Germinal center (tissue), 1 donor: ENCODE measurements around the gene HCRT.
"Not testable (repeated sequence)": the region's sequence is repeated elsewhere in the genome, so short reads cannot be mapped to it uniquely, and the experiment has no call there.

Source experiments
- DNase-seq: peaks from one replicate; pipeline ENCODE4 v3.0.0; 2012; ENCODE audit warnings: mixed read lengths, low spot score

Gene HCRT, protein sequence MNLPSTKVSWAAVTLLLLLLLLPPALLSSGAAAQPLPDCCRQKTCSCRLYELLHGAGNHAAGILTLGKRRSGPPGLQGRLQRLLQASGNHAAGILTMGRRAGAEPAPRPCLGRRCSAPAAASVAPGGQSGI

DNA sequence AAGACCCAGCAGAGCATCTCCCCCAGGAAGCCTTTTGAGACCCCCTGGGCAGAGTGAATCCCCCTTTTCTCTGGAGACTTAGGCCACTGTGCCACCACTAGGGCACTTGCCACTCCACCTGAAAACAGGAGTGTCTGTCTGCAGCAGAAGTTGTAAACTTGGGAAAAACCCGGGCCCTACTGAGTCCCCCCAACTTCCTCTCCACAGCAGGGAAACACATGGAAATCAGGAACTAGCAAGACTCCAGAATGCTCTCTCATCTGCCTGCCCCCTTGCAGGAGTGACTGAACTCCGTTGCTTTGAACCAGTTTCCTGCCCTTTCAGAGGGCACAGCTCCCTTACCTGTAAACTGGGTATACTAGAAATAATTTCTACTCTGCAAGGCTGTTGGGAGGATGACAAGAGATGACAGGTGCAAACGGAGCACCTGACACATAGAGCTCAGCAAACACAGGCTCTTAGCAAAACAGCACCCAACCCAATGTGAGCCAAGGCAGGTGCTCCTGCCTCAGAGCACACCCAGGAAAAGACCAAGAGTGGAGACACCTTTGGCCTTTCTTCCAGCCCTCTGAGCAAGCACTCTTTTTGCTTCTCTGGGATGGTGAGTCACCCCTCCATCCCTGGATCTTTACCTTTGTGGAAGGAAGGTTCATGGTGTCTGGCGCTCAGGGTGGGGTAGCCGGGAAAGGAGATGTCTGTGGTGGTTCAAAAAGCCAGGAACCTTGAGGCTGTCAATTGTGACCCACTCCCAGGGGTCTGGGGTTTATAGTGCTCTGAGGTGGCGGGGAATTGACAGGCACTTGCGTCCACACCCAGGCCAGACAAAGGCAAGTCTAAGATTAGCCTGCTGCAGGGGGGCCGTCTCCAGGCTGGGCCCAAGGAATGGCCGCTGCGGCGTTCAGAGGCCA lies at the start of gene HCRT:
TSS of gene HCRT (minus strand) at position 740 of the 908 bp plus-strand sequence. CDS start at position 653, 87 bp downstream.
- DNase-seq: no peak

DNA sequence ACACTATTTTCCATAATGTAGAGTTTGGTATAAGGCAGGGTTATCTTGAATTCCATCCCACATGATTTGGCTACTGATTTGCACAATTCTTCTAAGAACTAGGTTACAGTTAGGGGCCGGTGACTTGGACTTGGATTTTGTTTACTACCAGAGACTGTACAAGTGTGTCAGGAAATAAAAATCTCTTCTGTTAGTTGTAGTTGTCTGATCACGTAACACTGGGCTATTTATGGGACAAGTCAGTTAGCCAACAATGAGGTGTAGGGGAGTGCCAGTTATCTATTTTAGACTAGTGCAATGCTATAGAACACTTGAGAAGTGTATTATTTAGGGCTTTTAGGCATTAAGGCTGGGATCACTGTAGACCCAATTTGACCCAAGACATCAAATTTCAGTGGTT lies 48.7 kb upstream of the HCRT start:
- no peak for DNase-seq

DNA sequence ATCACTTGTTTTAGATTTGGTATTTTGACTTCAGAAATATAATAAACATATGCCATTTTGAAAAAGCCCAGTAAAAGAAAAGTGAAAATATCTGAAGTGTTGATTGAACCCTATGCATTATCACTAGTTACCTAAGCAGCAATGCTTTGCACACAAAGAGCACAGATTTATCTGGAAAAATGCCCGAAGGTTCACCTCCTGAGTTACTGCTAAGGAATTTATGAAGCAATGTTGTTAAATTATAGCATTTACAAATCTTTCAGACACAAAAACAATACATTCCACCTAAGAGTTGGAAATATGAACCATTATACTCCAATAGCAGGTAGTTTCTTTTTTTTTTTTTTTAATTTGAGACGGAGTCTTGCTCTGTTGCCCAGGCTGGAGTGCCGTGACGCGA lies 47.9 kb upstream of the HCRT start:
- no peak for DNase-seq

DNA sequence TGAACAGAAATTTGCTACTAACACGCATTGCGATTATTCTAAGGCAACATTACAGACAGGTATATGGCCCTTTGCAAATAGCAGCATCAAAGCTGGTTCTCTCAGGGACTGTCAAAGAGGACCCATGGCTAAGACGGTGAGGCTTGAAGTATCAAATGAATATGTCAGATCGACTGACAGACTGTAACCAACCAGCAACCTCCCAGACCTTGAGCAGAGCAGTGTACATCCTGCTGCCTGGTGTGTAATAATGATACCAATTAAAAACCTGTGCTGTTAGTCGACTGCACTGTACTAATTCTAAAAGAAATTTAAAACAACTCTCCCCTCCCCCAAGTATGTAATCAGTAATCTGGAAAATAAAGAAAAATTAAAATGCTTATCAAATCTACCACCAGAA lies 45.0 kb upstream of the HCRT start:
- no peak for DNase-seq

DNA sequence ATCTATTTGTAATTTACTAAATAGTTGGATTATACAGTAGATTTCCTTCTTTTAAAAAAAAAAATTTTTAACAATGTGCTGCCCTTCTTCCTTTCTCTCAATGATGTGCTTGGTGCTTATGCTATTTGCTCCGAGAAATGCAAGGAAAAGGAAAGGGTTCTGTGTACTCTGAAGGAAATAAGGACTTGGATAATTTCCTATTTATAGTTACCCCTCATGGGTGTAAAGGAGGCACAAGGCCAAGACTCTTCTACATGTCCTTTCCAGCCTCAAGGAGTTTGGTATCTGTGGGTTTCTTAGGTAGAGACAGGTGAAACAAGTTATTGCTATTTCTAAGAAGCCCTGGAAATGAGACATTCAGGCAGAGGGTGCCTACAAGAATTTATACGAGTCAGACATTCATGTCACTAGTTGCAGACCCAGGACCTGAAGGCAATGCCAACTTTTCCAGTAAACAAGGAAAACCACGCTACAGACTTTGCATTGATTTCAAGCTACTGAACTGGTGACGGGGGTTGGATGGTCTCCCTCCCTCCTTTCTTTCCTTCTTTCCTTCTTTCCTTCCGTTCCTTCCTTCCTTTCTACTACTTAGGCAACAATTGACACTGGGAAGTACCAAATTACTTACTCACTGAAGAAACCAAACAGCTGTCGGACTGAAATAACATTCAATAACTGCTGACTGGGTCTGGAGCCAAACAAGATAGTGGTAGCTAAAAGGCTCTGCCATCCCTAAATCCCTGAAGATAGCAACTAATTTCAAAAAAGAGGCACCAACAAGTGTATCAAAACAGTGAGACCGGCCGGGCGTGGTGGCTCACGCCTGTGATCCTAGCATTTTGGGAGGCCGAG lies 42.8 kb upstream of the HCRT start:
- DNase-seq: no peak

DNA sequence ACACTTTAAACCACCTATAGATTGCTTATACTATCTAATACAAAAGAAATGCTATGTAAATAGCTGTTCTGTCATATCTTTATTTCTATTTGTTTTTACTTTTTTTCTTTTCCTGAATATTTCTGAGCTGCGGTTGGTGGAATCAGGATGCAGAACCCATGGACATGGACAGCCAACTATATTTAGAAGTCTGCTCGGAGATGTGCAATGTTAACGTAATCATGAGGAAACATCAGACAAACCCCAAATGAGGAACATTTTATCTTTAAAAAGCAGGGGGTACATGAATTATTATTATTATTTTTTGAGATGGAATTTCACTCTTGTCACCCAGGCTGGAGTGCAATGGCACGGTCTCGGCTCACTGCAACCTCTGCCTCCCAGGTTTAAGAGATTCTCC lies 40.4 kb upstream of the HCRT start:
- no peak for DNase-seq

DNA sequence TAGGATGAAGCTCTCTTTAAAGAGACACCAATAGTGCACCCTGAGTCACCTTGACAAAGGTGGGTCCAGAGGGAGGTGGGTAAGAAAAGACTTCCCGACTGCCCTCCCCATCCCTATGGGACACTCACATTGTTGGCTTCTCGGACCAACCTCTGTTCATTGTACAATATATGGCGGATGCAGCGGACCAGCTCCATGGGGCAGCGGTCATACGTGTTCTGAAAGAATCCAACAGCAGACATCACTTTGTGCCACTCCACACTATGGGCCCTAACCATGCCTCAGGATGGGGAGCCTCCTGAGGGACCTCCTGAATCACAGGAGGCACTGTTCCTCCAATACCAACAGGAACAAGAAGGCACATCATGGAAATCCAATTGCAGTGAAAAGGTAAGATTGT lies 39.4 kb upstream of the HCRT start:
- DNase-seq: no peak

DNA sequence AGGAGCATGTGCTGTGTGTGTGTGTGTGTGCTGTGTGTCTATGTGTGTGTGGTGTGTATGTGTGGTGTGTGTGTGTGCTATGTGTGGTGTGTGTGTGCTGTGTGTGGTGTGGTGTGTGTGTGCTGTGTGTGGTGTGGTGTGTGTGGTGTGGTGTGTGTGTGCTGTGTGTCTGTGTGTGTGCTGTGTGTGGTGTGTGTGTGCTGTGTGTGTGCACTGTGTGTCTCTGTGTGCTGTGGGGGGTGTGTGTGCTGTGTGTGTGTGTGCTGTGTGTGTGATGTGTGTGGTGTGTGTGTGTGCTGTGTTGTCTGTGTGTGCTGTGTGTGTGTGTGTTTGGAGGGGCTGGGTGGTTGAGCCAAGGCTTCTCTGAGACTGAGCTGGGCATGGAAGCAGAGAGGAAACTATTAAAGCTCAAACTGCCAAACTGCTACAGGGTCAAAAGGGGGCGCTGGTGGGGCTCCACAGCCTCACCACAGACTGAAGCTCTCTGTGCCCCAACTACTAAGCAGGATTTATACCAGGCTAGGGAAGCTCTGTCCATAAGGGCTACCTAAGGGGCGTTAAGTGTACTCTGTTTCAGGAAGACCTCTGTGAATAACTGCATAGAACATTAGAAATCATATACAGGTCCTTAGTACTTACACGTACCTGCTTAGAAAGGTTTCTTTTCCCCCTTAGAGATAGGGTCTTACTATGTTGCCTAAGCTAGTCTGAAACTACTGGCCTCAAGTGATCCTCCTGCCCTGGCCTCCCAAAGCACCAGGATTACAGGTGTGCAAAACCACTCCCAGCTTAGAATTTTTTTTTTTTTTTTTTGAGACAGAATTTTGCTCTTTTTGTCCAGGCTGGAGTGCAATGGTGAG lies 36.9 kb upstream of the HCRT start:
- peak; percentile 65 for DNase-seq

DNA sequence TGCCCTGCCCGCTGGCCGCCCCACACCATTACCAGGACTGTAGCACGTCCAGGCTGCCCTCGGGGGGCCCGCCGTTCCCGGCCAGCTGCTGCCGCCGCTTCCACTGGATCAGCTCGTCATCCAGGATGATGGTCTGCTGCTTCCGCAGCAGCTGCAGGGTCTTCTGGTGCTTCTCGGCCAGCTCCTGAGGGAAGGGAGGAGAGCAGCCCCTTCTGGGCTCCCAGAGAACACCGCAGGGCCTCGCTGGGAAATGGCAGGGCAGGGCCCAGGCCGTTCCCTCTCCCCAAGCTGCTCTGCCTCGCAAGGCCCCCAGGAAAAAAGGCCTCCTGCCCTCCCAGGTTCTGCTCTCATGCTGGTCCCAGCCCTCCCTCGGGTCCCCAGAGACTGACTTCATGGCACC lies 34.0 kb upstream of the HCRT start:
- not testable (repeated sequence) for DNase-seq

DNA sequence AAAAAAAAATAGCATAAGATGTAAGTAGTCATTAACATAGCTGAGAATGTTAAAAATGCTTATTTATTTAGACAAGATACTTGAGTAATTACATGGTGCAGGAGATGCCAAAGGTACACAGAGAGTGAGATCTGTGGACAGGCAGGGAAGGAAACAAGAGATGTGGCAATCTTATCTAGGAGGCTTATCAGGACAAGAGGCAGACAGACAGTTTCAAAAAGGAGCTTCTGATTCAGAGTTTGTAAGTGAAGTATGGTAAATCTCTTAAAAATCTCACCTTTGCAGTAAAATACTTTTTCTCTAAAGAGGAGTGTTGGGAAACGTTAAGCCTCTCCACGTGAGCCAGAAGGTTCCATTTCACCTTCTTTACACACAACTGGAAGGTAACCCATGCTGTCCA lies 28.9 kb upstream of the HCRT start:
- DNase-seq: no peak

DNA sequence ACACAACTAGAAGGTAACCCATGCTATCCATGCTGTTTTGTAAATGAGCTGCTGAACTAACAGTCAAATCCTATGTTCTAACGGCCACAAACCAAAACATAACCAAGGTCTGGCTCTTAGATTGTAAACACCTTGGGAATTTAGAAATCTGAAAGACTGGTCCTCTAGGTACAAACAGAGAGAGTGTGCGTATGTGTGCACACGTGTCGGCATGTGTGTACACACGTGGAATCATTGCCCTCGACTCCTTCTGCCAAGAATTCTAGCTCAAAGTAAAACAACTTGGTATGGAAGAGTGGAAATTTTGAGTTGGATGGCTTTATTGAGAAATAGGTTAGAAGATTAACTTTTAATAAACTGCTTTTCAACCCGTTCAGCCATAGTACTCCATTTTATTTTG lies 27.1 kb upstream of the HCRT start:
- no peak for DNase-seq

DNA sequence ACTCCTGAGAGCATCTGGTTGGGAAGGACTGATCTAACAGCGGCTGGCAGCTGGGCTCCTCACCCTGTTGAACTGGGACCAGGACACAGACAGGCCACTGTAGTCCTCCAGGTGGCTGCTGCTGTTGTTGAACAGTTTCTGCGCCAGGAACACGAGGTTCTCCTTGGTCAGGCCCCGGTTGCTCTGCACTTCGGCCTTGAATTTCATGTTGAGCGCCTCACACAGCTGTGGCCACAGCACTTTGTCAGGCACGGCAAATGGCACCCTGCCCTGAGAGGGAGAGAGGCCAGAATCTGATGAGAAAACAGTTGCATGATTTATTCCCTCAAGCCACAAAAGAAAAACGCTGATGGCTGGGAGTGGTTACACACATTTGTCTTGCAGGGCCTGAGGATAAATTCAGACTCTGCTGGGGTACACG lies 26.7 kb upstream of the HCRT start:
- not testable (repeated sequence) for DNase-seq

DNA sequence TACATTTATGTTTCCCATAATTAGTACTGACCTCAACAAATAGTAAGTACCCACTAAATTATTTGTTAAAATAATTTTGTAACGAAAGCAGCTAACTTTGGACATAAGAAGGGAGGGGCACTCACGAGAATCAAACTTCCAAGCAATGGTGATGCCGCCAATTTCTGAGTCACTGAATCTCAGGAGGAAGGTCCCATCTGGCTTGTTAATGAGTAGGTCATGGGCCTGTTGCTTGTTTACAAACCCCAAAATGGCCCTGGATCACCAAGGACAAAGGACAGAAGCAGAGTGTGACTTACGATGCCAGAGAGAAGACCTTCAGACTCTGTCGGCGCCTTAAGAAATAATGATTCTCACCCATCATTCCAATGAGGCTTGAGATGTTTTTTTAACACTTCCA lies 24.8 kb upstream of the HCRT start:
- no peak for DNase-seq

DNA sequence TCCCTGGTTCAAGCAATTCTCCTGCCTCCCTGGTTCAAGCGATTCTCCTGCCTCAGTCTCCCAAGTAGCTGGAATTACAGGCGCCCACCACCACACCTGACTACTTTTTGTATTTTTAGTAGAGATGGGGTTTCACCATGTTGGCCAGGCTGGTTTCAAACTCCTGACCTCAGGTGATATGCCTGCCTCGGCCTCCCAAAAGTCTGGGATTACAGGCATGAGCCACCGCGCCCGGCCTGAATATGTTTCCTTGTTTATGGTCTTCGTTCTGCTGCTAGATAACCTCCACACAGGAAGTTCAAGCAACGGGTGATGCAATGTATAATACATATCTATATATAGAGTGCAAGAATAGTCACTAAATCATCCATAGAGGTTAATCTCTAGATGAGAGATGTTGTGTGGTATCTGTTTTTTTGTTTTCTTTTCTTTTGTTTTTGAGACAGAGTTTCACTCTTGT lies 20.9 kb upstream of the HCRT start:
- DNase-seq: not testable (repeated sequence)

DNA sequence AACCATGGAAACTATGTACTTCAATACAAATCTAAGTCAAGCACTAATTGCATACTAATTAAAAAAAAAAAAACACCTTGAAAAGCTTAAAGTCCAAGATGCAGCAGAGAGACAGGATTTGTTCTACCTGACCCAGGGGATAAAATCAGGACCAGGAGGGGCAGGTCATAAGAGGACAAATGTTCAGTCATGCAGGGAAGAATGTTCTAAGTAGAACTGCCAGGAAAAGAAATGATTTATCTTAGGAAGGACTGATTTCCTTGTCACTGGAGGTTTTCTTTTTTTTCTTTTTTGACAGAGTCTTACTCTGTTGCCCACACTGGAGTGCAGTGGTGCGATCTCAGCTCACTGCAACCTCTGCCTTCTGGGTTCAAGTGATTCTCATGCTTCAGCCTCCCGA lies 18.1 kb upstream of the HCRT start:
- no peak for DNase-seq

DNA sequence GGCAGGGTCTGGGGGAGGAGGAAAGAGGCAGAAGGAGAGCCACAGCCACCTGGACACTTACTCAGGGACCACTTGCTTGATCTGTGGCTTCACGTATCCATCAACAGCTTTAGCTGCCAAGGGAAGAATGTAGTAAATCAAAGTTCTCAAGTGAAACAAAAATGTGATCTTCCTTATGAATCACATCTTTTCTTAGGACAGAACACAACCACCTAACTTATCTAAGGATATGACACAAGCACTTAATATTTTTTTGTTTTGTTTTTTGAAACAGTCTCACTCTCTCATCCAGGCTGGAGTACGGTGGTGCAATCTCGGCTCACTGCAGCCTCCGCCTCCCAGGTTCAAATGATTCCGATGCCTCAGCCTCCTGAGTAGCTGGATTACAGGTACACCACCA lies 17.4 kb upstream of the HCRT start:
- no peak for DNase-seq

DNA sequence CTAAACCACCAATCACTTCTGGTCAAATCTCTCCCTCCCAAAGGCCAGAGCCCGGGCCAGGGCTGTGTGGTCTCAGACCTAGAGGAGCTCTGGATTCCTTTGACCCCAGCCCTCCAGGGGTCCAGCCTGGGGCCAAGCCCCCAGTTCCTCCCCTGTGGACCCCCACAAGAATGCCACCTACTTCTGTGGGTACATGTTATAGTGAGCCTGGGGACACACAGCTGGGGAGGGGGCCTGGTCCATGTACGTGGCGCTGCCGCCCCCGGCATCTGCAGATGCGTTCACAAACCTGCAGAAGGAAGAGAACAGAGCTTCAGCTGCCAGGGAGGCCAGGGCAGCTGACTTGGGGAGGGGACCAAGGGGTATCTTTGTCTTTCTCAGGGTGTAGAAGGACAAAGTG lies 16.9 kb upstream of the HCRT start:
- no peak for DNase-seq

DNA sequence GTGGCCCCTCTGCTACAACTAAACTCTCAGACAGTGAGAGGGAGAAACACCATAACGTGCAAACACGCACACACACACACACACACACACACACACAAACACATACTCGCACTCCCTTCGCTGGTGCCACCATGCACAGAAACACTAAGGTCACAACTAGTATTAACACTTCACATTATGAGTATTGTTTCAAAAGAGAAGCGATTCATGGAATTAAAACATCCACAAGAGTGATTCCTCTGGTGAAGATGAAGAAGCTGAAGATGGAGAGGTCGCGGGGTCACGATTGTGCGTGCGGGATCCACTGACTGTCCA lies 16.2 kb upstream of the HCRT start:
- DNase-seq: no peak

DNA sequence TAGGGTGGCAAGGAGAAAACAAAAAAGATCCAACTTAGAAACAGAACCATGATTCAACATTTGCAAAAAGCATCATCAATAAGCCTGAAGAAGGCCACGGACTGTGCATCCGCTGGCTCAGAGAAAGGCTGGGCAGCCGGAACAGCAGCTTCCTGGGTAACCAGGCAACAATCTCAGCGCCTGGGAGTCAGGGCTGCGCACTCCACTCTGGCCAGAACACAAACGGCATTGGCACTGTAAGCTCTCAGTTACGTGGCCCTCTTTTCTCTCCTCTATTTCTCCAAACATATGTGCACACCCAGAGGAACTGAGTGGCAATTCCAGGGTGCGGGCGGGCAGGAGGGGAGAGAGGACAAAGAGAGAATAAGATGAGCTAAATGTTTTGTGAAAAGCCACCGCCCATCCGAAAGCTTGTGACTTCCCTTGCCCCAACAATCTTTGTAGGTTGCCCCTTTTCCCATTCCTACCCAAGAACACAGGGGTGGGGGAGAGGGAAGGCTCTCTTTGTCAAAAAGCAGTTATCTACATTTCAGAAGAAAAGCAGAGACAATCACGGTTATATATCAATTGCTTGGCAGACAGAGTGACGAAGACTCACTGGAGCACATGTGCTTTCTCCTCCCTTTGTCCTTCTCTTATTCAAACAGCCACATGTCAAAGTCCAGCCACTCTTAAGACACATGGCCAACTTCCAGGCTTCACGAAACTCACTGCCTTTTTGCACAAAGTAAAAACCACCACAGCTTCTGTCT lies 15.6 kb upstream of the HCRT start:
- DNase-seq: no peak

DNA sequence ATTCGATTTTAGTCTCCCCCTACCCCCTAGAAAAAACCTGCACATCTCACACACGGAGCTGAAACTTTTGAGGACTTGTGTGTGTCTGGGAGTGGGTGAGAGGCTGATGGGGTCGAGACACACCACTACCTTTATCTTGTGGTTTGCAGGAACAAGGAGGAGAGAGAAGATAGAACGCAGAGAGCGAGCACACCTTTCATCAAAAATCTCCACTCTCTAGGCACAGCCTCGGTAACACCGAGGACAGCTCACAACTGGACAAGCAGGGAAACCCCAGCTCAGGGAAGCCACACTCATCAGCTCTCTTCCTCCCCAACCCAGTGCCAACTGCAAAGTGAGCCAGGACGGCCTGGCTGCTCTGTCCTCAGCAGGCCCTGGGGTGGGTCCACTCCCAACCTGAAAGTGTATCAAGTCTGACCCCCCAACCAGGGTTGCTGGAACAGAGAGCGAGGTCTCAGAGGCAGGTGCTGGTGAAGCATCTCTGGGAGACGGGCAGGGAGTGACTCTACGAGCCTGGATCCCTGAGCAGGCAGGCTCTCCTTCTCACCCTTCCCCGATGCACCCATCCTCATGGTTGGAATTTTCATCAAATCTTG lies 14.3 kb upstream of the HCRT start:
- DNase-seq: no peak

DNA sequence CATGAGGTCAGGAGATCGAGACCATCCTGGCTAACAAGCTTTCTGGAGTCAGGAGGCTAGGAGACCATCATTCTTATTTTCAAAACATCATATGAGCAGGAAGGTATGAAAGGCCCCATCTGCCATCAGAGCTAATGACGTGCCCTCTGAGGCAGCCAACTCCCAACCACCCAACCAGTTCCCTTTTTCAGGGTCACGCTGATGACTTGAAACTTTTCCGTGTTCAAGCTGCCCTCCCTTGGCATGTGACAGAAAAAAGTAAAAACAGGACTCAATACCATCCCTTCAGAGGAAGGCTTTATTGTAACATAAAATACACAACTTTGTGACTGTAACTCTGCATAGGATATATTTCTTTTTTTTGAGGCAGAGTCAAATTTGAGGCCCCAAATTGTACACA lies 13.6 kb upstream of the HCRT start:
- DNase-seq: peak; percentile 49
